Lower leg skin (tissue), 3 donors: Measurements from ENCODE around the gene GFPT1.

ENCODE experiments used
- POLR2A ChIP-seq, 2 donors: fragments of 450-650 bp; IDR thresholded peaks; one replicate each; pipeline ENCODE4 v1.6.1; 2016 to 2017; ENCODE audit warnings: antibody characterized with exemption in 2 of 2, mild to moderate bottlenecking in 1 of 2, moderate library complexity in 1 of 2
- TF ChIP-seq, protein P1 (sequence below), 3 donors: fragments of 450-650 bp; IDR thresholded peaks; one replicate each; pipeline ENCODE4 v1.5.1; 2016; ENCODE audit warnings: antibody characterized with exemption in 3 of 3, mild to moderate bottlenecking in 3 of 3, moderate library complexity in 2 of 3

DNA sequence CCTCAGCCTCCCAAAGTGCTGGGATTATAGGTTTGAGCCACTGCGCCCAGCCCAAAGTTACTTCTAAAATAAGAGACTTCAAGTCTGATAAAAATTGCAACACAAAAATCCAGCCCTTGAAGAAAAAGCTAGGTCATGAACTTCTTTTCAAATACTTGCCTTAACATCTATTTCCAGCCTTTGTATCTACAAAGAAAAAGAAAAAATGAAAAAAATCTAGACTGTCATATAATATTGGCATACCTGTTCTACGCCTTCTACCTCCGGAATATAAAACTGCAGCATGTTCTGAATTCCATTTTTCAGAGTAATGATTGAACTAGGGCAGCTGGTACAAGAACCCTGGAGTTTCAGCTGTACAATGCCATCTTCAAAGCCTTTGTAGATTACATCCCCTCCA is 13.1 kb upstream of the GFPT1 start:
- TF ChIP-seq, protein P1, sequence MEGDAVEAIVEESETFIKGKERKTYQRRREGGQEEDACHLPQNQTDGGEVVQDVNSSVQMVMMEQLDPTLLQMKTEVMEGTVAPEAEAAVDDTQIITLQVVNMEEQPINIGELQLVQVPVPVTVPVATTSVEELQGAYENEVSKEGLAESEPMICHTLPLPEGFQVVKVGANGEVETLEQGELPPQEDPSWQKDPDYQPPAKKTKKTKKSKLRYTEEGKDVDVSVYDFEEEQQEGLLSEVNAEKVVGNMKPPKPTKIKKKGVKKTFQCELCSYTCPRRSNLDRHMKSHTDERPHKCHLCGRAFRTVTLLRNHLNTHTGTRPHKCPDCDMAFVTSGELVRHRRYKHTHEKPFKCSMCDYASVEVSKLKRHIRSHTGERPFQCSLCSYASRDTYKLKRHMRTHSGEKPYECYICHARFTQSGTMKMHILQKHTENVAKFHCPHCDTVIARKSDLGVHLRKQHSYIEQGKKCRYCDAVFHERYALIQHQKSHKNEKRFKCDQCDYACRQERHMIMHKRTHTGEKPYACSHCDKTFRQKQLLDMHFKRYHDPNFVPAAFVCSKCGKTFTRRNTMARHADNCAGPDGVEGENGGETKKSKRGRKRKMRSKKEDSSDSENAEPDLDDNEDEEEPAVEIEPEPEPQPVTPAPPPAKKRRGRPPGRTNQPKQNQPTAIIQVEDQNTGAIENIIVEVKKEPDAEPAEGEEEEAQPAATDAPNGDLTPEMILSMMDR (IDR thresholded peaks at IDR 0.05): no peak
- TF ChIP-seq POLR2A (IDR thresholded peaks at IDR 0.05): no peak
